H1 (cell line): ENCODE data around the gene SPOCK1. TPM values are rescaled to one million over a fixed set of nuclear protein-coding genes. Genes with fewer than 3 reads are reported as not detected.

Experiments used
- CTCF ChIA-PET: fragments of 300-600 bp; sonication (Branson Sonifier 250); formaldehyde crosslinking; loops from one replicate; lab custom pipeline; 2021; ENCODE audit not compliant: partially characterized antibody; lab: Charles Lee
- POLR2A ChIA-PET: fragments of 300-600 bp; sonication (Branson Sonifier 250); formaldehyde crosslinking; loops from one replicate; lab custom pipeline; 2021; ENCODE audit warnings: inconsistent platforms; ENCODE audit not compliant: partially characterized antibody; lab: Charles Lee
- DNase-seq, 2 experiments: peaks; one replicate each; pipeline versions ENCODE4 v3.0.0 to v3.0.0-alpha.2; 2010 to 2022; ENCODE audit warnings: low spot score in 2 of 2, low read depth in 1 of 2, mixed read lengths in 1 of 2
- FAIRE-seq: peaks from 2 replicates; lab custom pipeline; 2011; peaks lifted over from hg19 to GRCh38; lab: Jason Lieb, UNC
- H2AFZ ChIP-seq: 2 replicates; pipeline ENCODE4 v1.8.1; 2012; ENCODE audit warnings: low read length, inconsistent platforms
- H2AK5ac ChIP-seq: 2 replicates; pipeline ENCODE4 v1.6.1; 2013; ENCODE audit warnings: low read depth, low read length
- H2BK120ac ChIP-seq: replicated peaks from 2 replicates; pipeline ENCODE3; 2013; ENCODE audit warnings: low read depth, low read length, inconsistent platforms
- H2BK12ac ChIP-seq: 2 replicates; pipeline ENCODE4 v1.6.1; 2013; ENCODE audit warnings: low read depth, low read length
- H2BK15ac ChIP-seq: 2 replicates; pipeline ENCODE4 v1.6.1; 2013; ENCODE audit warnings: low read length
- H2BK20ac ChIP-seq: 2 replicates; pipeline ENCODE4 v1.6.1; 2013; ENCODE audit warnings: low read length
- H2BK5ac ChIP-seq: 2 replicates; pipeline ENCODE4 v1.6.1; 2013; ENCODE audit warnings: low read depth, low read length
- H3K14ac ChIP-seq: 2 replicates; pipeline ENCODE4 v1.6.1; 2013; ENCODE audit warnings: inconsistent platforms; ENCODE audit not compliant: insufficient read length
- H3K18ac ChIP-seq: 2 replicates; pipeline ENCODE4 v1.6.1; 2013; ENCODE audit warnings: low read length; ENCODE audit errors: extremely low read depth
- H3K23ac ChIP-seq: 2 replicates; pipeline ENCODE4 v1.6.1; 2013; ENCODE audit warnings: inconsistent platforms; ENCODE audit not compliant: insufficient read length
- H3K23me2 ChIP-seq: 2 replicates; pipeline ENCODE4 v1.6.1; 2013; ENCODE audit warnings: low read depth, low read length
- H3K27ac ChIP-seq: 2 replicates; pipeline ENCODE4 v1.6.1; 2011; ENCODE audit warnings: low read depth, low read length, inconsistent platforms
- H3K27me3 ChIP-seq, 4 experiments: replicated peaks in 1 of 4; 1 replicate in 1 of 4; 2 replicates in 3 of 4; pipeline versions ENCODE4 v1.6.1 to v1.8.1; 2011 to 2013; ENCODE audit warnings: low read length in 3 of 4, mild to moderate bottlenecking in 3 of 4, inconsistent platforms in 2 of 4, mixed read lengths in 2 of 4, moderate library complexity in 1 of 4; ENCODE audit not compliant: control insufficient read depth in 3 of 4, insufficient read depth in 3 of 4; ENCODE audit errors: extremely low read depth in 1 of 4
- H3K36me3 ChIP-seq, 4 experiments: 2 replicates each; pipeline versions ENCODE4 v1.6.1 to v1.8.1; 2011 to 2013; ENCODE audit warnings: mild to moderate bottlenecking in 4 of 4, low read length in 3 of 4, moderate library complexity in 2 of 4, control low read depth in 1 of 4, inconsistent platforms in 1 of 4; ENCODE audit not compliant: insufficient read depth in 4 of 4, control insufficient read depth in 2 of 4
- H3K4ac ChIP-seq: replicated peaks from 2 replicates; pipeline ENCODE3; 2013; ENCODE audit warnings: low read length, low read depth, mixed read lengths, inconsistent platforms; ENCODE audit not compliant: insufficient read length
- H3K4me1 ChIP-seq, 4 experiments: replicated peaks in 1 of 4; 1 replicate in 1 of 4; 2 replicates in 3 of 4; pipeline versions ENCODE4 v1.6.1 to v1.8.1; 2011 to 2013; ENCODE audit warnings: low read length in 3 of 4, inconsistent platforms in 2 of 4, mixed read lengths in 1 of 4; ENCODE audit not compliant: insufficient read depth in 4 of 4, control insufficient read depth in 3 of 4
- H3K4me2 ChIP-seq, 2 experiments: 2 replicates each; pipeline versions ENCODE4 v1.6.1 to v1.8.1; 2011 to 2013; ENCODE audit warnings: low read depth in 2 of 2, low read length in 2 of 2, control low read depth in 1 of 2, inconsistent platforms in 1 of 2, mild to moderate bottlenecking in 1 of 2; ENCODE audit not compliant: insufficient read depth in 1 of 2
- H3K4me3 ChIP-seq, 4 experiments: fragments of 200-600, 300-600 bp in 1 of 4; sonication (generic), shearing (Covaris generic), sonication (Bioruptor Twin) in 1 of 4; 2 replicates each; pipeline versions ENCODE4 v1.5.1 to v1.8.1; 2011 to 2016; ENCODE audit warnings: low read length in 4 of 4, low read depth in 3 of 4, control low read depth in 2 of 4, inconsistent platforms in 2 of 4, mild to moderate bottlenecking in 2 of 4, mixed read lengths in 1 of 4, moderate library complexity in 1 of 4; ENCODE audit not compliant: insufficient read depth in 2 of 4; ENCODE audit errors: extremely low read depth in 1 of 4
- H3K56ac ChIP-seq: replicated peaks from 2 replicates; pipeline ENCODE3; 2013; ENCODE audit warnings: low read depth, mild to moderate bottlenecking, mixed read lengths, low read length, inconsistent platforms; ENCODE audit not compliant: insufficient read length
- H3K79me1 ChIP-seq: 2 replicates; pipeline ENCODE4 v1.6.1; 2013; ENCODE audit warnings: low read depth, low read length, control low read depth
- H3K79me2 ChIP-seq, 2 experiments: 2 replicates each; pipeline versions ENCODE4 v1.6.1 to v1.8.1; 2012 to 2013; ENCODE audit warnings: low read length in 2 of 2, mild to moderate bottlenecking in 2 of 2, inconsistent platforms in 1 of 2; ENCODE audit not compliant: insufficient read depth in 2 of 2, control insufficient read depth in 1 of 2
- H3K9ac ChIP-seq, 4 experiments: replicated peaks in 1 of 4; 1 replicate in 1 of 4; 2 replicates in 3 of 4; pipeline versions ENCODE4 v1.6.1 to v1.8.1; 2011 to 2013; ENCODE audit warnings: low read depth in 3 of 4, low read length in 3 of 4, control low read depth in 2 of 4, mild to moderate bottlenecking in 2 of 4, moderate library complexity in 2 of 4, inconsistent platforms in 1 of 4; ENCODE audit errors: extremely low read depth in 1 of 4
- H3K9me3 ChIP-seq, 2 experiments: 2 replicates each; pipeline versions ENCODE4 v1.6.1 to v1.8.1; 2012 to 2013; ENCODE audit warnings: mild to moderate bottlenecking in 2 of 2, moderate library complexity in 2 of 2, control low read depth in 1 of 2, inconsistent platforms in 1 of 2, low read depth in 1 of 2, low read length in 1 of 2, mixed read lengths in 1 of 2; ENCODE audit not compliant: insufficient read depth in 2 of 2
- H4K20me1 ChIP-seq, 2 experiments: replicated peaks in 1 of 2; 2 replicates each; pipeline versions ENCODE3 to v1.8.1; 2011 to 2013; ENCODE audit warnings: inconsistent platforms in 2 of 2, low read length in 2 of 2, mild to moderate bottlenecking in 1 of 2; ENCODE audit not compliant: insufficient read depth in 2 of 2, control insufficient read depth in 1 of 2
- H4K5ac ChIP-seq: 2 replicates; pipeline ENCODE4 v1.6.1; 2013; ENCODE audit warnings: low read length, low read depth, mixed read lengths, inconsistent platforms; ENCODE audit not compliant: insufficient read length
- H4K8ac ChIP-seq: 2 replicates; pipeline ENCODE4 v1.8.0; 2013; ENCODE audit warnings: mild to moderate bottlenecking, moderate library complexity, low read length, inconsistent platforms; ENCODE audit not compliant: insufficient read depth; ENCODE audit errors: extremely low read depth
- H4K91ac ChIP-seq: replicated peaks from 2 replicates; pipeline ENCODE3; 2013; ENCODE audit warnings: low read length, mixed read lengths, inconsistent platforms; ENCODE audit not compliant: insufficient read length
- E2F6 ChIP-seq: IDR thresholded peaks from 2 replicates; pipeline ENCODE4 v1.6.1; 2012; ENCODE audit warnings: inconsistent platforms
- KDM4A ChIP-seq: IDR thresholded peaks from one replicate; pipeline ENCODE4 v1.7.1; 2012; ENCODE audit warnings: low read depth, mild to moderate bottlenecking, moderate library complexity, low read length, inconsistent platforms; ENCODE audit not compliant: severe bottlenecking
- NANOG ChIP-seq: IDR thresholded peaks from 2 replicates; pipeline ENCODE4 v1.6.1; 2011; ENCODE audit warnings: low read length, low read depth, mild to moderate bottlenecking, inconsistent platforms; ENCODE audit not compliant: insufficient read depth, poor library complexity, severe bottlenecking
- POU5F1 ChIP-seq: IDR thresholded peaks from 2 replicates; pipeline ENCODE4 v1.6.1; 2011; ENCODE audit warnings: low read depth, mild to moderate bottlenecking, low read length, moderate library complexity
- RAD21 ChIP-seq, 2 experiments: IDR thresholded peaks in 1 of 2; conservative IDR thresholded peaks in 1 of 2; 2 replicates each; pipeline ENCODE4 v1.6.1; 2011; ENCODE audit warnings: low read depth in 2 of 2, low read length in 2 of 2, improper control_type of control experiment in 1 of 2, inconsistent platforms in 1 of 2, mild to moderate bottlenecking in 1 of 2, moderate library complexity in 1 of 2
- SIN3A ChIP-seq, 2 experiments: IDR thresholded peaks in 1 of 2; conservative IDR thresholded peaks in 1 of 2; 2 replicates each; pipeline ENCODE4 v1.6.1; 2011 to 2012; ENCODE audit warnings: low read length in 2 of 2, improper control_type of control experiment in 1 of 2, low read depth in 1 of 2, mild to moderate bottlenecking in 1 of 2
- SIX5 ChIP-seq: IDR thresholded peaks from 2 replicates; pipeline ENCODE4 v1.6.1; 2011; ENCODE audit warnings: mild to moderate bottlenecking, low read depth, low read length
- SP4 ChIP-seq: IDR thresholded peaks from 2 replicates; pipeline ENCODE4 v1.6.1; 2012; ENCODE audit warnings: low read length, inconsistent platforms
- TAF7 ChIP-seq: optimal IDR thresholded peaks from 2 replicates; pipeline ENCODE3; 2011; ENCODE audit warnings: low read depth, mild to moderate bottlenecking, inconsistent platforms, low read length, moderate library complexity, borderline replicate concordance
- YY1 ChIP-seq: IDR thresholded peaks from 2 replicates; pipeline ENCODE4 v1.6.1; 2011; ENCODE audit warnings: low read depth, mild to moderate bottlenecking, low read length
- ZNF274 ChIP-seq: IDR thresholded peaks from 2 replicates; pipeline ENCODE4 v1.7.0; 2012; ENCODE audit warnings: low read length, borderline replicate concordance; ENCODE audit errors: extremely low read depth
- WGBS, 2 experiments: shearing (Covaris generic) in 1 of 2; methylation state at CpG; one replicate each; pipeline versions ENCODE4 v1.1.6 to v1.1.7; 2013 to 2015; ENCODE audit warnings: low lambda C conversion rate in 2 of 2, mixed read lengths in 2 of 2, inconsistent platforms in 1 of 2, low coverage in 1 of 2, missing lambda C conversion rate in 1 of 2; ENCODE audit not compliant: insufficient replicate concordance in 2 of 2, insufficient coverage in 1 of 2, insufficient read length in 1 of 2; ENCODE audit errors: extremely low coverage in 1 of 2, missing lambda C conversion rate in 1 of 2; 5-methylcytosine and 5-hydroxymethylcytosine counted together
- polyA plus RNA-seq, 7 experiments: library from polyadenylated mRNA; depleted of rRNA in 3 of 7; stranded (reverse) in 5 of 7; unstranded in 2 of 7; fragments of >200 nt in 5 of 7; fragments of 200-250 nt in 2 of 7; gene quantifications; 1 replicate in 5 of 7; 2 replicates in 1 of 7; 4 replicates in 1 of 7; pipeline versions ENCODE4 v1.2.1 to v1.2.3, GENCODE V29; 2011 to 2013; ENCODE audit warnings: missing spikeins in 2 of 7, mixed read lengths in 2 of 7
- total RNA-seq: library from RNA; stranded (reverse); fragmentation: NEBNext Ultra II Directional; extraction: Animal tissue kit (Norgen Biotek cat#: 25700); gene quantifications from 2 replicates; pipeline ENCODE4 v1.2.1, GENCODE V29; 2021

SPOCK1 gene
- total and polyA plus RNA-seq, 2 of the 8 experiments (the other 6 are each of a cell fraction or from before 2014, with no cell fraction given), result 6.9 to 18.1 TPM

GRCh38 chr5:137395011-137395755 is 103.9 kb downstream of the SPOCK1 start:
- H4K91ac ChIP-seq, result no peak overlapping the region
- H3K79me2 ChIP-seq, result no peaks in the 10 kb centered on the region
- no peak overlapping the region for H2AK5ac ChIP-seq
- ChIA-PET CTCF (interaction anchor here (0.8 to 1.2 kb wide), 4 partner anchors 11 to 384 kb away, joined by 3 to 5 read pairs (median 3); no protein-coding TSS in a partner anchor), POLR2A (no interaction called here)
- no peak overlapping the region for H2AFZ ChIP-seq
- DNase-seq, result no peak
- H3K36me3 ChIP-seq, result no peaks in the 10 kb centered on the region
- no peak overlapping the region for H4K5ac ChIP-seq
- no peaks in the 10 kb centered on the region for H3K9me3 ChIP-seq
- no peak overlapping the region for H3K23ac ChIP-seq
- no peak overlapping the region for H3K4me3 ChIP-seq
- H3K27me3 ChIP-seq, result no peaks in the 10 kb centered on the region
- H3K79me1 ChIP-seq, result no peaks in the 10 kb centered on the region
- no peak overlapping the region for H3K14ac ChIP-seq
- no peak overlapping the region for H3K4ac ChIP-seq
- no peak overlapping the region for H2BK15ac ChIP-seq
- no peak overlapping the region for H2BK20ac ChIP-seq
- TF ChIP-seq POU5F1 (no peak), ZNF274 (no peak), E2F6 (no peak), RAD21 (IDR thresholded peaks at IDR 0.05 in 1 of 2, conservative IDR thresholded peaks at IDR 0.05 in 1 of 2; ENCODE audit: low read depth in 2 of 2, low read length in 2 of 2) (no peak), SP4 (no peak), NANOG (no peak), TAF7 (no peak), YY1 (no peak), SIN3A (conservative IDR thresholded peaks at IDR 0.05 in 1 of 2, IDR thresholded peaks at IDR 0.05 in 1 of 2; ENCODE audit: low read depth in 1 of 2, low read length in 2 of 2) (no peak), KDM4A (no peak), SIX5 (no peak)
- H3K23me2 ChIP-seq, result no peaks in the 10 kb centered on the region
- no peak overlapping the region for H3K27ac ChIP-seq
- H3K9ac ChIP-seq, result no peak overlapping the region
- no peak overlapping the region for H3K56ac ChIP-seq
- no peaks in the 10 kb centered on the region for H3K4me1 ChIP-seq
- H3K18ac ChIP-seq, result no peak overlapping the region
- H2BK12ac ChIP-seq, result no peak overlapping the region
- no peak overlapping the region for H2BK120ac ChIP-seq
- no peak for FAIRE-seq
- 94% methylated on average over 4 of the region's 4 CpGs; no CpG with 5 or more reads in 1 of the 2 experiments for WGBS, 2 experiments
- H3K4me2 ChIP-seq, result no peak overlapping the region
- H2BK5ac ChIP-seq, result no peak overlapping the region
- no peak overlapping the region for H4K8ac ChIP-seq
- no peaks in the 10 kb centered on the region for H4K20me1 ChIP-seq
